ENCODE results near the gene TSHZ3.

Gene TSHZ3

GRCh38 chr19:31312009-31312676, 37.1 kb downstream of the TSHZ3 start:
- no peak for TF ChIP-seq CTCF (conservative IDR thresholded peaks at IDR 0.05; ENCODE audit: low read depth)
- H3K27ac ChIP-seq, result no peak overlapping the region
- ChIA-PET POLR2A (ENCODE audit: low non-redundant PET) (no interaction called here), CTCF (no interaction called here)
- DNase-seq (ENCODE audit: low spot score), result no peak

- no peak overlapping the region for H3K27ac ChIP-seq
- ChIA-PET CTCF (no interaction called here), POLR2A (ENCODE audit: low non-redundant PET) (no interaction called here)
- TF ChIP-seq CTCF (conservative IDR thresholded peaks at IDR 0.05; ENCODE audit: low read depth), result no peak
- no peak for DNase-seq (ENCODE audit: low spot score)
These were observed 38.7 kb downstream of the TSHZ3 start for GRCh38 chr19:31310432-31311133.

- TF ChIP-seq CTCF (conservative IDR thresholded peaks at IDR 0.05; ENCODE audit: low read depth), result no peak
- DNase-seq (ENCODE audit: low spot score), result no peak
- CTCF ChIA-PET, result no interaction called here
- no peak overlapping the region for H3K27ac ChIP-seq
- POLR2A ChIA-PET (ENCODE audit: low non-redundant PET), result no interaction called here
These were observed 40.5 kb downstream of the TSHZ3 start for GRCh38 chr19:31308781-31309180.

GRCh38 chr19:31307071-31307669, 42.1 kb downstream of the TSHZ3 start:
- POLR2A ChIA-PET (ENCODE audit: low non-redundant PET), result no interaction called here

GRCh38 chr19:31306006-31306753, 43.1 kb downstream of the TSHZ3 start:
- H3K27ac ChIP-seq, result no peak overlapping the region
- no peak for TF ChIP-seq CTCF (conservative IDR thresholded peaks at IDR 0.05; ENCODE audit: low read depth)
- POLR2A ChIA-PET (ENCODE audit: low non-redundant PET), result no interaction called here
- no peak for DNase-seq (ENCODE audit: low spot score)
- CTCF ChIA-PET, result no interaction called here

More at GRCh38 chr19:31307071-31307669, 42.1 kb downstream of the TSHZ3 start:
- no peak for DNase-seq (ENCODE audit: low spot score)
- CTCF ChIA-PET, result no interaction called here
- no peak overlapping the region for H3K27ac ChIP-seq
- no peak for TF ChIP-seq CTCF (conservative IDR thresholded peaks at IDR 0.05; ENCODE audit: low read depth)

- no peak for TF ChIP-seq CTCF (conservative IDR thresholded peaks at IDR 0.05; ENCODE audit: low read depth)
- ChIA-PET POLR2A (ENCODE audit: low non-redundant PET) (no interaction called here), CTCF (no interaction called here)
- no peak overlapping the region for H3K27ac ChIP-seq
- no peak for DNase-seq (ENCODE audit: low spot score)
These were observed 44.4 kb downstream of the TSHZ3 start for GRCh38 chr19:31304831-31305312.
